ENCODE results near the gene AKAP10. TPM values are rescaled to one million over a fixed set of nuclear protein-coding genes. Genes with fewer than 3 reads are reported as not detected.
A peak's percentile ranks its signal among the peaks of the same experiment; 100 is the strongest.

The AKAP10 gene
- total RNA-seq, 3 donors from 2014 or later (not counting 1 experiment from before 2014, with no cell fraction given), result 46.2 to 60.9 (median 48.6) TPM

GRCh38 chr17:20012017-20012536, 34.4 kb upstream of the AKAP10 start:
- Mint-ChIP-seq H3K36me3 (no peaks in the 10 kb centered on the region), H3K27me3 (ENCODE audit: low read depth in 2 of 2) (peaks cover 33 to 55% of the 10 kb centered on the region in 2 donors), H3K9me3 (no peaks in the 10 kb centered on the region), H3K27ac (no peak overlapping the region), H3K4me3 (no peak overlapping the region), H3K4me1 (peaks cover 16 to 17% of the 10 kb centered on the region in 2 donors)
- intact Hi-C loops (cut with micrococcal nuclease), result no loop called here
- no peaks in the 10 kb centered on the region for H3K36me3 ChIP-seq (ENCODE audit: control insufficient read depth, insufficient read depth, low read length)
- no peak overlapping the region for H3K27ac ChIP-seq (ENCODE audit: low read length)
- H3K4me1 ChIP-seq (ENCODE audit: control insufficient read depth, insufficient read depth, low read length), result peaks cover 10% of the 10 kb centered on the region
- WGBS (ENCODE audit: insufficient coverage), result 100% methylated on average over 1 of the region's 2 CpGs
- peaks cover 11% of the 10 kb centered on the region for H3K27me3 ChIP-seq (ENCODE audit: control insufficient read depth, insufficient read depth, low read length)
- no peak for ATAC-seq
- no peak for DNase-seq
- no peaks in the 10 kb centered on the region for H3K9me3 ChIP-seq (ENCODE audit: control insufficient read depth, insufficient read depth, low read length)
- TF ChIP-seq, protein P1, sequence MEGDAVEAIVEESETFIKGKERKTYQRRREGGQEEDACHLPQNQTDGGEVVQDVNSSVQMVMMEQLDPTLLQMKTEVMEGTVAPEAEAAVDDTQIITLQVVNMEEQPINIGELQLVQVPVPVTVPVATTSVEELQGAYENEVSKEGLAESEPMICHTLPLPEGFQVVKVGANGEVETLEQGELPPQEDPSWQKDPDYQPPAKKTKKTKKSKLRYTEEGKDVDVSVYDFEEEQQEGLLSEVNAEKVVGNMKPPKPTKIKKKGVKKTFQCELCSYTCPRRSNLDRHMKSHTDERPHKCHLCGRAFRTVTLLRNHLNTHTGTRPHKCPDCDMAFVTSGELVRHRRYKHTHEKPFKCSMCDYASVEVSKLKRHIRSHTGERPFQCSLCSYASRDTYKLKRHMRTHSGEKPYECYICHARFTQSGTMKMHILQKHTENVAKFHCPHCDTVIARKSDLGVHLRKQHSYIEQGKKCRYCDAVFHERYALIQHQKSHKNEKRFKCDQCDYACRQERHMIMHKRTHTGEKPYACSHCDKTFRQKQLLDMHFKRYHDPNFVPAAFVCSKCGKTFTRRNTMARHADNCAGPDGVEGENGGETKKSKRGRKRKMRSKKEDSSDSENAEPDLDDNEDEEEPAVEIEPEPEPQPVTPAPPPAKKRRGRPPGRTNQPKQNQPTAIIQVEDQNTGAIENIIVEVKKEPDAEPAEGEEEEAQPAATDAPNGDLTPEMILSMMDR (IDR thresholded peaks at IDR 0.05), result no peak
- H3K4me3 ChIP-seq (ENCODE audit: low read length), result no peak overlapping the region

DNA sequence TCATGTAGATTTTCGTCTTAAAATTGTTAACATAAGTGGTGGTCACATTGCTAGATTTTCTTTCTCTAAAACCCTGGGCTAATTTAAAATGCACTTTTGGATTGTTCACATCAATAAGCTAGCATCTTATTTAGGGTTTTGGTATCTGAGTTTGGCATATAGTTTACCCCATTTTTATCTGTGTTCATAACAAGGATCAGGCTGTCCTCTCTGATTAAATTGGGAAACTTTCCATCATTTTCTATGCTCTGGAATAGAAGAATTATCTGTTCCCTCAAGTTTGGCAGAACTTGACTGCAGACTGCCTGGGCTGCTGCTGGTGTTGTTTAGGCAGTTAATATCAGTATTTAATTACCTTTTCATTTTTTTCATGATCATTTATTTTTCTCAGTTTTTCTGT, 33.3 kb upstream of the AKAP10 start:
- no peak for DNase-seq
- Histone ChIP-seq H3K4me3 (ENCODE audit: low read length) (no peak overlapping the region), H3K36me3 (ENCODE audit: control insufficient read depth, insufficient read depth, low read length) (no peaks in the 10 kb centered on the region), H3K9me3 (ENCODE audit: control insufficient read depth, insufficient read depth, low read length) (no peaks in the 10 kb centered on the region), H3K4me1 (ENCODE audit: control insufficient read depth, insufficient read depth, low read length) (peaks cover 10% of the 10 kb centered on the region), H3K27ac (ENCODE audit: low read length) (no peak overlapping the region), H3K27me3 (ENCODE audit: control insufficient read depth, insufficient read depth, low read length) (peaks cover 12% of the 10 kb centered on the region)
- 100% methylated on average over 1 of the region's 1 CpG for WGBS (ENCODE audit: insufficient coverage)
- TF ChIP-seq, protein P1 (IDR thresholded peaks at IDR 0.05), result no peak
- Mint-ChIP-seq H3K27me3 (ENCODE audit: low read depth in 2 of 2) (peaks cover 43 to 66% of the 10 kb centered on the region in 2 donors), H3K4me3 (peak overlapping the region; percentile 89), H3K9me3 (no peaks in the 10 kb centered on the region), H3K27ac (no peak overlapping the region), H3K36me3 (no peaks in the 10 kb centered on the region), H3K4me1 (peaks cover 16 to 17% of the 10 kb centered on the region in 2 donors)
- intact Hi-C loops (cut with micrococcal nuclease), result no loop called here
- no peak for ATAC-seq

DNA sequence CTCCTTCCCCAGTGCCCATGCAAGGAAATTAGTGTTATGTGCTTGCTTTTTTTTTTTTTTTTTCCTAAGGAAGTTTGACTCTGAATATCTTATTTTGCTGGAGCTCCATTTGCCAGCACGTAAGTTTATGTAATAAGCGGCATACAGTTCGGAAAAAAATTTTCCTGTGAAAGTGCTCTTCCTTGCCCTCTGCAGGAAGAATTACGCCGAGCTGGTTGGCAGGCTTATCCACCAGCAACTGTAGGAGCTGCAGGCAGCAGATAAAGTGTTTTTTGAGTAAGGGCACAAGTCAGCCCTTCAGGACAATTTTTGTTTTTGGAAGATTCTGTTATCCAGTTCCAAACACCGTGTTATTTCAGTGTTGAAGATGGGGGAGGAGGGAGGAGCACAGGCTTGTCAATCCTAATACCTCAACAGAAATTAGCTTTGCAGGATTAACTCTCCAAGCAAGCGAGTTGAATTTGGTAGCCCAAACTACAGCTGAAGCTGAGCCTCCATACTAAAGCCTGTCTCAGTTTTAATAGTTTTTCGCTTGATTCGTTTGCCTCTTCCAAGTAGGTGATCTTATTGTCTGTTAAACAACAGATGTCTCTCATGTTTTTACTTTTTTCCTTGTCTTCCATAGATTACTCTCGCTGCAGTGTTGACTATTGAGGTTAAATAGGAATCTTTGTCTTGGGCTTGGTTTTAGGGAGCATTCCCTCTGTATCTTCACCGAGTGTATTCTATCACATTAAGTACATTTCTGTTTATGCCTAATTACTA, 32.7 kb upstream of the AKAP10 start:
- Mint-ChIP-seq H3K27ac (no peak overlapping the region), H3K4me3 (peak overlapping the region; percentile 89), H3K36me3 (no peaks in the 10 kb centered on the region), H3K4me1 (peaks cover 16 to 17% of the 10 kb centered on the region in 2 donors), H3K27me3 (ENCODE audit: low read depth in 2 of 2) (peaks cover 43 to 67% of the 10 kb centered on the region in 2 donors), H3K9me3 (no peaks in the 10 kb centered on the region)
- Histone ChIP-seq H3K4me1 (ENCODE audit: control insufficient read depth, insufficient read depth, low read length) (peaks cover 10% of the 10 kb centered on the region), H3K36me3 (ENCODE audit: control insufficient read depth, insufficient read depth, low read length) (no peaks in the 10 kb centered on the region), H3K27ac (ENCODE audit: low read length) (no peak overlapping the region), H3K4me3 (ENCODE audit: low read length) (peak overlapping the region; percentile 40), H3K27me3 (ENCODE audit: control insufficient read depth, insufficient read depth, low read length) (peaks cover 12% of the 10 kb centered on the region), H3K9me3 (ENCODE audit: control insufficient read depth, insufficient read depth, low read length) (no peaks in the 10 kb centered on the region)
- TF ChIP-seq, protein P1 (IDR thresholded peaks at IDR 0.05), result no peak
- intact Hi-C loops (cut with micrococcal nuclease), result no loop called here
- DNase-seq, result peak in 1 of 2 donors; percentile 61
- 28% methylated on average over 8 of the region's 11 CpGs for WGBS (ENCODE audit: insufficient coverage)
- ATAC-seq, result no peak
